Measurements from ENCODE around the gene ZBTB16. TPM values are rescaled to one million over a fixed set of nuclear protein-coding genes. Genes with fewer than 3 reads are reported as not detected.

Gene ZBTB16
- total and polyA plus RNA-seq, 12 donors: 7.9 to 119 (median 53.2) TPM

DNA sequence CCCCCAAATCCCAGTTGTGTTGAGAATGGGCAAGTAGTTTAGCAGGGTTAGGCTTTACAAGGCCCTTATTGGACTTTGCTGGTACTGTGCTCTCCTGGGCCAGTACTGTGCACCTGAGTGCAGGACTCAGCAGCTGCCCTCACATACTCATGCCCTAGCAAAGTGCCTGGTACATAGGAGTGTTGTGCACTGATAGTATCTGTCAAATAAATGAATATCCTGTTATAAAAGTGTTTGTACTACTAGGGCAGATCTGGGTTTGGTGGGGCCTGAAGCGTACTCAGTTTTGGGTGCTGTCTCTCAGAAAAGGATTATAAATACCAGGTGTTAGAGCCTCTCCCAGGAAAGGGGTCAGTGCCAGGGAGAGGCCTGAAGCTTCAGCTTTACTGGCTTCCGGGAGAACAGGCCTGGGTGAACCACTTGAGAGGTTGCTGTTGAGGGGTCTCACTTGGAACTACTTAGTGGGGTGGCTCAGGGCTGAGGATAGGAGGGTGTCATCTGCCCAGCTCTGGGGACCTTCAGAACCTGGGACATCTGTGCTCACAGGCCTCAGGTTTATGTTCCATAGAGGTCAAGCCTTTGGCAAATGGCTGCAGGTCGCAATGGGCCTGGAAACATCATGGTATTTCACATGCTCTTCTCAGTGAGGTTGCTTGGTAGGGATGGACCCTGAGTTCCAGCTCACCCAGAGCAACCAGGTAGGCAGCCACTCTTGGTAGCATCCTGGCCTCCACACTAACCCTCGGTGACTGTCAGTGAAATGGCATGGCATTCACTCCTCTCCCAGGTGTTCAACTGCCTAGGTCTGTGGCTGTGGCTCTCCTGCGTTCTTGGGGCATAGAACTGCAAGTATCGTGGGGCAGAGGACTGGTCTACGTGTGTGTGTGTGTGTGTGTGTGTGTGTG, 106.1 kb downstream of the ZBTB16 start:
- no peaks in the 10 kb centered on the region for H3K36me3 ChIP-seq (replicated peaks in 1 of 2)
- H3K4me3 ChIP-seq: no peak overlapping the region
- no peaks in the 10 kb centered on the region for H3K27me3 ChIP-seq
- 85 to 97% (median 91%) methylated on average over 6 to 7 of the region's 7 CpGs for WGBS, 4 donors
- no peaks in the 10 kb centered on the region for H3K9me3 ChIP-seq (replicated peaks in 1 of 3)
- H3K4me1 ChIP-seq (replicated peaks in 1 of 2): peaks cover 95 to 97% of the 10 kb centered on the region in 2 donors
- TF ChIP-seq, protein P1, sequence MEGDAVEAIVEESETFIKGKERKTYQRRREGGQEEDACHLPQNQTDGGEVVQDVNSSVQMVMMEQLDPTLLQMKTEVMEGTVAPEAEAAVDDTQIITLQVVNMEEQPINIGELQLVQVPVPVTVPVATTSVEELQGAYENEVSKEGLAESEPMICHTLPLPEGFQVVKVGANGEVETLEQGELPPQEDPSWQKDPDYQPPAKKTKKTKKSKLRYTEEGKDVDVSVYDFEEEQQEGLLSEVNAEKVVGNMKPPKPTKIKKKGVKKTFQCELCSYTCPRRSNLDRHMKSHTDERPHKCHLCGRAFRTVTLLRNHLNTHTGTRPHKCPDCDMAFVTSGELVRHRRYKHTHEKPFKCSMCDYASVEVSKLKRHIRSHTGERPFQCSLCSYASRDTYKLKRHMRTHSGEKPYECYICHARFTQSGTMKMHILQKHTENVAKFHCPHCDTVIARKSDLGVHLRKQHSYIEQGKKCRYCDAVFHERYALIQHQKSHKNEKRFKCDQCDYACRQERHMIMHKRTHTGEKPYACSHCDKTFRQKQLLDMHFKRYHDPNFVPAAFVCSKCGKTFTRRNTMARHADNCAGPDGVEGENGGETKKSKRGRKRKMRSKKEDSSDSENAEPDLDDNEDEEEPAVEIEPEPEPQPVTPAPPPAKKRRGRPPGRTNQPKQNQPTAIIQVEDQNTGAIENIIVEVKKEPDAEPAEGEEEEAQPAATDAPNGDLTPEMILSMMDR (IDR thresholded peaks at IDR 0.05): no peak
- TF ChIP-seq POLR2A (IDR thresholded peaks at IDR 0.05): no peak
- intact Hi-C loops (cut with DNase I): loop anchor here in 1 of 2 donors (5.0 kb wide), 1 partner anchor 103 kb away; no protein-coding TSS in a partner anchor
- DNase-seq: peak in 1 of 7 donors; percentile 25
- H3K27ac ChIP-seq: peak overlapping the region; percentile 74 to 99 (median 98)

GRCh38 chr11:114166362-114166761, 106.9 kb downstream of the ZBTB16 start:
- WGBS, 4 donors: 53 to 62% (median 57%) methylated on average over 4 of the region's 4 CpGs
- intact Hi-C loops (cut with DNase I): loop anchor here in 1 of 2 donors (5.0 kb wide), 1 partner anchor 104 kb away; no protein-coding TSS in a partner anchor
- Histone ChIP-seq H3K36me3 (replicated peaks in 1 of 2) (no peaks in the 10 kb centered on the region), H3K27ac (peak overlapping the region; percentile 74 to 99 (median 96)), H3K27me3 (no peaks in the 10 kb centered on the region), H3K9me3 (replicated peaks in 1 of 3) (no peaks in the 10 kb centered on the region), H3K4me1 (replicated peaks in 1 of 2) (peaks cover 95 to 97% of the 10 kb centered on the region in 2 donors), H3K4me3 (no peak overlapping the region)
- no peak for DNase-seq
- no peak for TF ChIP-seq POLR2A (IDR thresholded peaks at IDR 0.05)
- TF ChIP-seq, protein P1 (IDR thresholded peaks at IDR 0.05): no peak

- H3K27ac ChIP-seq: peak overlapping the region; percentile 74 to 99 (median 96)
- intact Hi-C loops (cut with DNase I): loop anchor here in 1 of 2 donors (5.0 kb wide), 1 partner anchor 105 kb away; no protein-coding TSS in a partner anchor
- no peak overlapping the region for H3K4me3 ChIP-seq
- WGBS, 4 donors: 0% methylated on average over 3 of the region's 3 CpGs
- H3K27me3 ChIP-seq: no peaks in the 10 kb centered on the region
- no peaks in the 10 kb centered on the region for H3K36me3 ChIP-seq (replicated peaks in 1 of 2)
- DNase-seq: peak in 5 of 7 donors; percentile 47 to 73 (median 67)
- TF ChIP-seq POLR2A (IDR thresholded peaks at IDR 0.05): peak in 1 of 2 donors; percentile 63
- TF ChIP-seq, protein P1 (IDR thresholded peaks at IDR 0.05): no peak
- no peaks in the 10 kb centered on the region for H3K9me3 ChIP-seq (replicated peaks in 1 of 3)
- peaks cover 95 to 97% of the 10 kb centered on the region in 2 donors for H3K4me1 ChIP-seq (replicated peaks in 1 of 2)
Measured at GRCh38 chr11:114166897-114167323, 107.4 kb downstream of the ZBTB16 start.

GRCh38 chr11:114167355-114167754, 107.8 kb downstream of the ZBTB16 start:
- intact Hi-C loops (cut with DNase I): loop anchor here in 1 of 2 donors (5.0 kb wide), 1 partner anchor 105 kb away; no protein-coding TSS in a partner anchor
- WGBS, 4 donors: 28 to 39% (median 34%) methylated on average over 5 of the region's 5 CpGs
- Histone ChIP-seq H3K4me1 (replicated peaks in 1 of 2) (peaks cover 95 to 97% of the 10 kb centered on the region in 2 donors), H3K27me3 (no peaks in the 10 kb centered on the region), H3K36me3 (replicated peaks in 1 of 2) (no peaks in the 10 kb centered on the region), H3K4me3 (no peak overlapping the region), H3K9me3 (replicated peaks in 1 of 3) (no peaks in the 10 kb centered on the region), H3K27ac (peak overlapping the region; percentile 74 to 98 (median 96))
- TF ChIP-seq, protein P1 (IDR thresholded peaks at IDR 0.05): no peak
- TF ChIP-seq POLR2A (IDR thresholded peaks at IDR 0.05): no peak
- DNase-seq: peak in 1 of 7 donors; percentile 10

Measured in adrenal gland (tissue), 12 donors.